Endothelial cell of umbilical vein (primary cell): Measurements from ENCODE around the gene OLIG3. TPM values are rescaled to one million over a fixed set of nuclear protein-coding genes. Genes with fewer than 3 reads are reported as not detected.

Source experiments
- BruUV-seq: library from RNA; stranded (reverse); fragments of 400-500 nt; replicated peaks from 2 replicates; lab custom pipeline; 2021; lab: Mats Ljungman, UMichigan
- CTCF ChIA-PET: fragments of 300-600, 350-600 bp; sonication (Branson Sonifier 250); formaldehyde crosslinking; loops from one replicate; lab custom pipeline; 2021; ENCODE audit warnings: antibody characterized with exemption, inconsistent platforms; lab: Charles Lee
- POLR2A ChIA-PET: fragments of 300-600, 350-600 bp; sonication (Branson Sonifier 250); formaldehyde crosslinking; loops from one replicate; lab custom pipeline; 2021; ENCODE audit warnings: antibody characterized with exemption, inconsistent platforms; lab: Charles Lee
- DNase-seq: peaks from one replicate; pipeline ENCODE4 v3.0.0-alpha.2; 2011; ENCODE audit warnings: low read depth, low spot score
- FAIRE-seq: peaks from 2 replicates; lab custom pipeline; 2011; peaks lifted over from hg19 to GRCh38; lab: Jason Lieb, UNC
- H2AFZ ChIP-seq: 2 replicates; pipeline ENCODE4 v1.6.0; 2012; ENCODE audit warnings: low read depth, low read length, control low read depth, inconsistent platforms
- H3K27ac ChIP-seq: 2 replicates; pipeline ENCODE4 v1.5.1; 2011; ENCODE audit warnings: low read depth, mild to moderate bottlenecking, control low read depth, low read length, moderate library complexity; ENCODE audit not compliant: insufficient read depth
- H3K27me3 ChIP-seq, 2 experiments: 2 replicates each; pipeline versions ENCODE4 v1.6.0 to v1.6.1; 2011; ENCODE audit warnings: low read length in 2 of 2, mixed read lengths in 1 of 2; ENCODE audit not compliant: control insufficient read depth in 2 of 2, insufficient read depth in 2 of 2
- H3K36me3 ChIP-seq, 2 experiments: 2 replicates in 1 of 2; 3 replicates in 1 of 2; pipeline ENCODE4 v1.5.1; 2011; ENCODE audit warnings: low read length in 2 of 2, mild to moderate bottlenecking in 1 of 2, moderate library complexity in 1 of 2; ENCODE audit not compliant: control insufficient read depth in 2 of 2, insufficient read depth in 2 of 2; ENCODE audit errors: extremely low read depth in 1 of 2
- H3K4me1 ChIP-seq: 3 replicates; pipeline ENCODE4 v1.5.1; 2011; ENCODE audit warnings: mild to moderate bottlenecking, low read length; ENCODE audit not compliant: control insufficient read depth, insufficient read depth; ENCODE audit errors: extremely low read depth
- H3K4me2 ChIP-seq: 2 replicates; pipeline ENCODE4 v1.6.1; 2011; ENCODE audit warnings: low read length, control low read depth, mixed read lengths; ENCODE audit not compliant: insufficient read depth
- H3K4me3 ChIP-seq, 3 experiments: fragments of 200-600 bp in 1 of 3; sonication (generic), shearing (Covaris generic) in 1 of 3; replicated peaks in 1 of 3; 2 replicates each; pipeline ENCODE4 v1.5.1; 2011 to 2016; ENCODE audit warnings: control low read depth in 3 of 3, low read length in 3 of 3, mild to moderate bottlenecking in 2 of 3, inconsistent platforms in 1 of 3, low read depth in 1 of 3, moderate library complexity in 1 of 3; ENCODE audit not compliant: insufficient read depth in 1 of 3
- H3K79me2 ChIP-seq: 2 replicates; pipeline ENCODE4 v1.6.0; 2012; ENCODE audit warnings: low read length, inconsistent platforms; ENCODE audit not compliant: control insufficient read depth, insufficient read depth
- H3K9ac ChIP-seq: replicated peaks from 2 replicates; pipeline ENCODE3; 2011; ENCODE audit warnings: low read length, control low read depth; ENCODE audit not compliant: insufficient read depth; ENCODE audit errors: extremely low read depth
- H3K9me1 ChIP-seq: replicated peaks from 3 replicates; pipeline ENCODE4 v1.6.0; 2011; ENCODE audit warnings: mild to moderate bottlenecking, low read length; ENCODE audit not compliant: control insufficient read depth, insufficient read depth; ENCODE audit errors: extremely low read depth
- H3K9me3 ChIP-seq: replicated peaks from 2 replicates; pipeline ENCODE4 v1.5.1; 2012; ENCODE audit warnings: low read length, inconsistent platforms; ENCODE audit not compliant: control insufficient read depth, insufficient read depth
- H4K20me1 ChIP-seq: replicated peaks from 2 replicates; pipeline ENCODE3; 2011; ENCODE audit warnings: mild to moderate bottlenecking, low read length; ENCODE audit not compliant: control insufficient read depth, insufficient read depth; ENCODE audit errors: extremely low read depth
- EZH2 ChIP-seq: IDR thresholded peaks from 2 replicates; pipeline ENCODE4 v1.6.1; 2012; ENCODE audit warnings: borderline replicate concordance, low read depth, mild to moderate bottlenecking, moderate library complexity, low read length, inconsistent platforms; ENCODE audit not compliant: severe bottlenecking
- FOS ChIP-seq: IDR thresholded peaks from 2 replicates; pipeline ENCODE4 v1.6.1; 2011; ENCODE audit warnings: mild to moderate bottlenecking, low read length, moderate library complexity, borderline replicate concordance; ENCODE audit not compliant: insufficient read depth
- GATA2 ChIP-seq: IDR thresholded peaks from 2 replicates; pipeline ENCODE4 v1.7.0; 2011; ENCODE audit warnings: low read depth, mild to moderate bottlenecking, moderate library complexity, mixed read lengths, low read length; ENCODE audit not compliant: insufficient read length, insufficient read depth
- JUN ChIP-seq: IDR thresholded peaks from 2 replicates; pipeline ENCODE4 v1.6.1; 2011; ENCODE audit warnings: borderline replicate concordance, low read depth; ENCODE audit not compliant: insufficient read length, insufficient read depth
- MYC ChIP-seq: IDR thresholded peaks from one replicate; pipeline ENCODE4 v1.6.1; 2011; ENCODE audit warnings: mild to moderate bottlenecking, low read depth, low read length
- POLR2A ChIP-seq: IDR thresholded peaks from 2 replicates; pipeline ENCODE4 v1.6.1; 2012; ENCODE audit warnings: low read depth, mild to moderate bottlenecking, control low read depth, low read length
- POLR2AphosphoS5 ChIP-seq: IDR thresholded peaks from 2 replicates; pipeline ENCODE4 v1.6.1; 2012; ENCODE audit warnings: low read depth, mild to moderate bottlenecking, control low read depth, low read length, moderate library complexity; ENCODE audit not compliant: insufficient read depth
- dilution Hi-C: fragments of 300-500 bp; cut with MboI; formaldehyde crosslinking; loops from one replicate; pipeline ENCODE4 v1.15.0; 2019; ENCODE audit warnings: low sequenced_read_pairs; ENCODE audit not compliant: extremely low pct_ligation_motif_present
- intact Hi-C: fragments of 100-400 bp; cut with micrococcal nuclease; formaldehyde crosslinking; loops from one replicate; pipeline ENCODE4 v1.10.0; 2022
- polyA plus RNA-seq, 4 experiments: library from polyadenylated mRNA; depleted of rRNA in 3 of 4; stranded (reverse) in 3 of 4; unstranded in 1 of 4; fragments of >200 nt; gene quantifications; 2 replicates each; pipeline versions ENCODE4 v1.2.1 to v1.2.3, GENCODE V29; 2011 to 2012; ENCODE audit warnings: missing spikeins in 1 of 4
- total RNA-seq: library from RNA; stranded (reverse); gene quantifications from 2 replicates; pipeline ENCODE4 v1.2.3, GENCODE V29; 2021
- TF ChIP-seq, protein P1 (sequence below), 2 donors: IDR thresholded peaks; 1 replicate in 1 of 2; 2 replicates in 1 of 2; pipeline ENCODE4 v1.5.1; 2011; ENCODE audit warnings: low read length in 2 of 2, mild to moderate bottlenecking in 2 of 2, moderate library complexity in 2 of 2, control low read depth in 1 of 2, inconsistent platforms in 1 of 2, low read depth in 1 of 2; ENCODE audit not compliant: insufficient read depth in 1 of 2; ENCODE audit errors: extremely low read depth in 1 of 2
- TF ChIP-seq, protein P2 (sequence below): IDR thresholded peaks from 2 replicates; pipeline ENCODE4 v1.6.1; 2011; ENCODE audit not compliant: insufficient read depth, insufficient read length

The OLIG3 gene
- total and polyA plus RNA-seq, 2 donors (not counting 3 experiments of a cell fraction or from before 2014, with no cell fraction given): not detected

DNA sequence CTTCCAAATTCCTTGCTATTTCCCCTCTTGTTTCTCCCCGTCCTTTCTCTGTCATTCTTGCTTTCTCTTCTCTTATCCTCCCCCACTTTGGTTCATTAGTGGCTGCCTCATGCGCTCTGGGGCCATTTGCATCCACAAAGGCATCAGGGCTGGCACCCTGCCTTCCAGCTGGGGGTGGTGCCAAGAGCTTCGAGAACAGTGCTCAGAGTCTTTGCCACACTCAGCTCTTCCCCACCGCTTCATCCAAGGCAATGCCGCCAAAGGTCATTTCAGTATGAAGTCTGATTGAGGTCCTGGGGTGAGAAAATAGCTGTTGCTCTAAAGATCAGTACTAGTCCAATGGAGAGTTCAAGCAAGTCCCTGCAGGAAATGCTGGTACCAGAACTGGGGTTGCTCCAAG lies 22.7 kb downstream of the OLIG3 start:
- no peaks in the 10 kb centered on the region for H3K79me2 ChIP-seq
- CTCF ChIA-PET: interaction anchor here (1.2 kb wide), 1 partner anchor 11 kb away, joined by 3 read pairs; no protein-coding TSS in a partner anchor
- dilution Hi-C loops: no loop called here

More for the DNA sequence above, 22.7 kb downstream of the OLIG3 start:
- H3K4me1 ChIP-seq: no peaks in the 10 kb centered on the region
- BruUV-seq: no TSS peak
- POLR2A ChIA-PET: no interaction called here
- no peak overlapping the region for H3K9ac ChIP-seq
- H3K9me3 ChIP-seq: no peaks in the 10 kb centered on the region
- H3K27me3 ChIP-seq: peaks cover 6 to 7% of the 10 kb centered on the region in 2 experiments
- H4K20me1 ChIP-seq: no peaks in the 10 kb centered on the region
- intact Hi-C loops: no loop called here
- H3K9me1 ChIP-seq: no peaks in the 10 kb centered on the region
- no peak overlapping the region for H3K4me2 ChIP-seq
- DNase-seq: no peak
- H2AFZ ChIP-seq: no peak overlapping the region
- no peak overlapping the region for H3K27ac ChIP-seq
- H3K36me3 ChIP-seq: no peaks in the 10 kb centered on the region
- H3K4me3 ChIP-seq: no peak overlapping the region
- TF ChIP-seq EZH2: no peak
- TF ChIP-seq POLR2AphosphoS5: no peak
- no peak for TF ChIP-seq GATA2
- TF ChIP-seq FOS: no peak
- no peak for TF ChIP-seq MYC
- no peak for TF ChIP-seq POLR2A
- TF ChIP-seq JUN: no peak
- TF ChIP-seq, protein P1, sequence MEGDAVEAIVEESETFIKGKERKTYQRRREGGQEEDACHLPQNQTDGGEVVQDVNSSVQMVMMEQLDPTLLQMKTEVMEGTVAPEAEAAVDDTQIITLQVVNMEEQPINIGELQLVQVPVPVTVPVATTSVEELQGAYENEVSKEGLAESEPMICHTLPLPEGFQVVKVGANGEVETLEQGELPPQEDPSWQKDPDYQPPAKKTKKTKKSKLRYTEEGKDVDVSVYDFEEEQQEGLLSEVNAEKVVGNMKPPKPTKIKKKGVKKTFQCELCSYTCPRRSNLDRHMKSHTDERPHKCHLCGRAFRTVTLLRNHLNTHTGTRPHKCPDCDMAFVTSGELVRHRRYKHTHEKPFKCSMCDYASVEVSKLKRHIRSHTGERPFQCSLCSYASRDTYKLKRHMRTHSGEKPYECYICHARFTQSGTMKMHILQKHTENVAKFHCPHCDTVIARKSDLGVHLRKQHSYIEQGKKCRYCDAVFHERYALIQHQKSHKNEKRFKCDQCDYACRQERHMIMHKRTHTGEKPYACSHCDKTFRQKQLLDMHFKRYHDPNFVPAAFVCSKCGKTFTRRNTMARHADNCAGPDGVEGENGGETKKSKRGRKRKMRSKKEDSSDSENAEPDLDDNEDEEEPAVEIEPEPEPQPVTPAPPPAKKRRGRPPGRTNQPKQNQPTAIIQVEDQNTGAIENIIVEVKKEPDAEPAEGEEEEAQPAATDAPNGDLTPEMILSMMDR (IDR thresholded peaks at IDR 0.05; ENCODE audit: extremely low read depth in 1 of 2, insufficient read depth in 1 of 2, low read depth in 1 of 2, low read length in 2 of 2): no peak
- TF ChIP-seq, protein P2, sequence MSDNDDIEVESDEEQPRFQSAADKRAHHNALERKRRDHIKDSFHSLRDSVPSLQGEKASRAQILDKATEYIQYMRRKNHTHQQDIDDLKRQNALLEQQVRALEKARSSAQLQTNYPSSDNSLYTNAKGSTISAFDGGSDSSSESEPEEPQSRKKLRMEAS: no peak
- FAIRE-seq: no peak
